Suppressor macrophage treated with lipopolysaccharide for 4 hours (primary cell): ENCODE results near the gene MAGI1.
"Not testable (repeated sequence)": the region's sequence is repeated elsewhere in the genome, so short reads cannot be mapped to it uniquely, and the experiment has no call there.

ENCODE experiments used
- DNase-seq: peaks from one replicate; pipeline ENCODE4 v3.0.0-alpha.2; 2020

MAGI1 gene

GRCh38 chr3:65871305-65872141 lies 167.2 kb downstream of the MAGI1 start:
- DNase-seq = no peak

GRCh38 chr3:65869798-65870197 lies 168.9 kb downstream of the MAGI1 start:
- no peak for DNase-seq

- no peak for DNase-seq
Observed at GRCh38 chr3:65867463-65868210, 171.1 kb downstream of the MAGI1 start.

- DNase-seq = no peak
Observed at GRCh38 chr3:65864357-65864904, 174.3 kb downstream of the MAGI1 start.

- DNase-seq = no peak
Observed at GRCh38 chr3:65861718-65862117, 177.0 kb downstream of the MAGI1 start.

GRCh38 chr3:65859612-65860011 lies 179.1 kb downstream of the MAGI1 start:
- DNase-seq = not testable (repeated sequence)

GRCh38 chr3:65858749-65859148 lies 180.0 kb downstream of the MAGI1 start:
- no peak for DNase-seq

- DNase-seq = no peak
Observed at GRCh38 chr3:65857327-65857726, 181.4 kb downstream of the MAGI1 start.

GRCh38 chr3:65856907-65857306 lies 181.8 kb downstream of the MAGI1 start:
- DNase-seq = no peak

GRCh38 chr3:65855370-65856100 lies 183.2 kb downstream of the MAGI1 start:
- DNase-seq = no peak

GRCh38 chr3:65854606-65855304 lies 184.0 kb downstream of the MAGI1 start:
- no peak for DNase-seq

- no peak for DNase-seq
Observed at GRCh38 chr3:65851827-65852226, 186.9 kb downstream of the MAGI1 start.

GRCh38 chr3:65850261-65850660 lies 188.5 kb downstream of the MAGI1 start:
- DNase-seq = no peak

GRCh38 chr3:65848024-65848423 lies 190.7 kb downstream of the MAGI1 start:
- DNase-seq = no peak

- DNase-seq = no peak
Observed at GRCh38 chr3:65846936-65847335, 191.8 kb downstream of the MAGI1 start.

GRCh38 chr3:65844370-65844769 lies 194.3 kb downstream of the MAGI1 start:
- DNase-seq = no peak

GRCh38 chr3:65843732-65844131 lies 195.0 kb downstream of the MAGI1 start:
- no peak for DNase-seq

GRCh38 chr3:65837604-65838003 lies 201.1 kb downstream of the MAGI1 start:
- no peak for DNase-seq

- no peak for DNase-seq
Observed at GRCh38 chr3:65836047-65836446, 202.7 kb downstream of the MAGI1 start.

GRCh38 chr3:65833761-65834505 lies 204.8 kb downstream of the MAGI1 start:
- no peak for DNase-seq

- DNase-seq = no peak
Observed at GRCh38 chr3:65831733-65832425, 206.8 kb downstream of the MAGI1 start.
